HG02610 (cell line): ENCODE measurements around the gene TTC27.
"Not testable (repeated sequence)": the region's sequence is repeated elsewhere in the genome, so short reads cannot be mapped to it uniquely, and the experiment has no call there.

Experiments
- ATAC-seq: cut with Tn5 transposase; IDR thresholded peaks from one replicate; pipeline ENCODE4 v1.9.1; 2021; ENCODE audit warnings: mild to moderate bottlenecking, moderate library complexity; ENCODE audit not compliant: unreplicated experiment

The TTC27 gene

GRCh38 chr2:32718752-32719151, 90.9 kb downstream of the TTC27 start:
- no peak for ATAC-seq

- ATAC-seq = no peak
These were observed 91.6 kb downstream of the TTC27 start for GRCh38 chr2:32719430-32719829.

- ATAC-seq = no peak
These were observed 92.3 kb downstream of the TTC27 start for GRCh38 chr2:32719933-32720716.

GRCh38 chr2:32720771-32721170, 92.9 kb downstream of the TTC27 start:
- ATAC-seq = no peak

- ATAC-seq = no peak
These were observed 93.5 kb downstream of the TTC27 start for GRCh38 chr2:32721376-32721775.

GRCh38 chr2:32723467-32724079, 95.7 kb downstream of the TTC27 start:
- ATAC-seq = no peak

- ATAC-seq = not testable (repeated sequence)
These were observed 98.8 kb downstream of the TTC27 start for GRCh38 chr2:32726678-32727077.

GRCh38 chr2:32727157-32727556, 99.3 kb downstream of the TTC27 start:
- ATAC-seq = no peak

- not testable (repeated sequence) for ATAC-seq
These were observed 103.1 kb downstream of the TTC27 start for GRCh38 chr2:32730958-32731357.

- ATAC-seq = no peak
These were observed 104.3 kb downstream of the TTC27 start for GRCh38 chr2:32732120-32732519.

GRCh38 chr2:32732912-32733472, 105.1 kb downstream of the TTC27 start:
- peak; percentile 87 for ATAC-seq

GRCh38 chr2:32735348-32735747, 107.5 kb downstream of the TTC27 start:
- ATAC-seq = no peak

GRCh38 chr2:32738939-32739338, 111.1 kb downstream of the TTC27 start:
- no peak for ATAC-seq

- no peak for ATAC-seq
These were observed 111.8 kb downstream of the TTC27 start for GRCh38 chr2:32739664-32740063.

GRCh38 chr2:32741575-32741974, 113.7 kb downstream of the TTC27 start:
- no peak for ATAC-seq

- ATAC-seq = no peak
These were observed 114.5 kb downstream of the TTC27 start for GRCh38 chr2:32742376-32742775.

- peak; percentile 81 for ATAC-seq
These were observed 115.8 kb downstream of the TTC27 start for GRCh38 chr2:32743480-32744236.

GRCh38 chr2:32745191-32745590, 117.3 kb downstream of the TTC27 start:
- ATAC-seq = peak; percentile 34

GRCh38 chr2:32745675-32746074, 117.8 kb downstream of the TTC27 start:
- no peak for ATAC-seq

GRCh38 chr2:32746669-32747068, 118.8 kb downstream of the TTC27 start:
- ATAC-seq = no peak

GRCh38 chr2:32748158-32748557, 120.3 kb downstream of the TTC27 start:
- ATAC-seq = no peak
